Right kidney (tissue), 1 donor: ENCODE data around the gene HSPA12A.

ENCODE experiments used
- DNase-seq: peaks from one replicate; pipeline ENCODE4 v3.0.0-alpha.2; 2016

HSPA12A gene

DNA sequence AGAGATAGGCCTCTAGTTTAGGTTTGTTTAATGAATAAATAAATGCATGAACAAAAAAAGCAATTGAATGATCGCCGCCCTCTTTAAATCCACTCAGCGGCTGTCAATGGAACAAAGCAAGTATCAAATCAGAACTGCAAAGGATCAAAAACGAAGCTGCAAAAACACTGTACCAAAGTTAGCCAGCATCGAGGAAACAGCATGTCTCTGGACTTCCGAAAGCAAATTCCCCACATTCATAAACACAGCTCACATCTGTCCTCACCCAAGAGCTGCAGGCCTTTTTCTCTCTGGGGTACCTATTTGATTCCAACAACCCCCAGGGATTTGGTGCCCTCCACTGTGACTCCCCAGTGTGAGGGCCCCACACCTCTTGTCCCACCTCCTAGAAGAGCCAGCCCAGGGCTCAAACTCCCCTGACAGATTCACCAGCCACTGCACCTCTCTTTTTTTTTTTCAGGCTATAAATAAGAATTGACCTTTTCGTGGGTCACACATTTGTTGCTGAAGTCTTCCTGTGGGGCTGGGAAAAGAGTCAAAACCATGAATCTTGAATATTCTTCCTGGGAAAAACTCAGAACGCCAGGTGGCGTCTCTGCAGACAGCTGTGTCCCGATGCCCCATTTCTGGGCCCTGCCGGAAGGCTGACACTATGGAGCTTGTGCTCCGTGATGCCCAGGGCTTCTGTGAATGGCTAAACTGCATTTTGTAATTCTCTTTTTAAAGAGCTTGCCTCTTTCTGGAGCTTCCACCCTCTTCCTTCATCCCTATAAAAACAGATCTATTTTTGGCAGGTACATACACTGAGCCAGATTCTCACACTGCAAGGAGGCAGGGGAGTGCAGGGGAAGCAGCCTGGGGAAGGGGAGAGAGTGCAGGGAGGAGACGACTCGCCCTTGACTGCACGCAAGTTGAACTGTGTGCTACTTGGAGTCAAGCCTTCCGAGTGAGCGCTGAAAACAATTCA is 51.7 kb downstream of the HSPA12A start:
- no peak for DNase-seq

DNA sequence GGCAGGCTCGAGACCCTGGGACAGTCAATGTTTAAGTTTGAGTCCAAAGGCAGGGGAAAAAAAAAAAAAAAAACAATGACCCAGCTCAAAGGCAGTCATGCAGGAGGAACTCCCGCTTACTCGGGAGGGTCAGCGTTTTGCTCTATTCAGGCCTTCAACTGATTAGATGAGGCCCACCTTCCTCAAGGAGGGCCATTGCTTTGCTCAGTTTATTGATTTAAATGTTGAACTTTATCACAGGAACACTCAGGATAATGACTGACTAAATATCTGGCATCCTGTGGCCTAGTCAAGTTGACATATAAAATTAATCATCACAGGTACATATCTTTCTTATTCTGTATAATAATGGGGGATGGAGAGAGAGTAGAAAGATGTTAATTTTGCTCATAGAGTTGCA is 52.6 kb downstream of the HSPA12A start:
- no peak for DNase-seq

DNA sequence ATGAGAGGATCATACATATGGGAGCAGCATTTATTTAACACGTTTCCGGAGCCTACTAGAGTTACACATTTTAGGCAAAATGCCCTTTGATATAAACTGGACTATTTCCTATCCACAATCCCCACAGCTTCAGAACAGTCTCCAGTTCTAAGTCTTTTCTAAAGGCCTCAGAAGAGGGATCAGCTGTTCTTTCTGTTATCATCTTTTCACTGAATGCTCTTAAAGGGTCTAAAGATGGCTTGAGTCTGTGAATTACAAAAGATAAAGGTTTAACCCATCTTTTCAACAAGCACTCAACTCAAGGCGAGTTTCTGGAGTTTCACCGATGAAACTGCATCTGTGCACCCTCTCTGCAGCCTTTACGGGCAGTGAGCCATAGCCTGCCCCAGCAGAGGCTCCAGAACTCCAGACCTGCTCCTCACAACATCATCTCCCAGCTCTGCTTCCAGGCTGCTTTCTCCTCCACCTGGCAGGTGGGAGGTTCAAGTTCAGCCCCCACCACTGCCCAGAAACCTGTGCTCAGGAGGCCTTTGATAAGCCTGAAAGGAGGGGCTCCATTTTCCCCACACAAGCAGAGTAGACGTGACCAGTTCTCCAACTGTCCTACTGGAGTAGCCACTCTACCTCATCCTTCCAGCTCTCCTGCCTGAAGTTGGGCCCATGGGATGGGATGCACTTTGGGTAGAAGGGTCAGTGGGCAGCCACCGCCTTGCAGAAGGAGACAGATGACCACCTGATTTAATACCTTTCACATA is 53.4 kb downstream of the HSPA12A start:
- DNase-seq = no peak

- no peak for DNase-seq
These were observed 54.1 kb downstream of the HSPA12A start for GRCh38 chr10:116688241-116688711.

DNA sequence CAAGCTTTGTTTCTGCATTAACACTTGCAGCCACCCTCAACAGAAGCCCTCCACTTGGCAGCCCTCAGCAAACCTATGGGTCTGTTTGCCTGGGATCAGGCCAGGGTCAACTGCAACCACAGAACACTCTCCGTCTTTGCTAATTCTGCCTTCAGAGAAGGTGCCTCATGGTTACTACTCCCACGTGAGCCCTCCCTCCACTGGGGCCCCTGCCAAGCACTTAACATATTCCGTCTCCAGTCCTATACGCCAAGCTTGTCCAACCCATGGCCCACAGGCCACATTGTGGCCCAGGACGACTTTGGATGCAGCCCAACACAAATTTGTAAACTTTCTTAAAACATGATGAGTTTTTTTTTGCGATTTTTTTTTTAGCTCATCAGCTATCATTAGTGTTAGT is 54.7 kb downstream of the HSPA12A start:
- no peak for DNase-seq

DNA sequence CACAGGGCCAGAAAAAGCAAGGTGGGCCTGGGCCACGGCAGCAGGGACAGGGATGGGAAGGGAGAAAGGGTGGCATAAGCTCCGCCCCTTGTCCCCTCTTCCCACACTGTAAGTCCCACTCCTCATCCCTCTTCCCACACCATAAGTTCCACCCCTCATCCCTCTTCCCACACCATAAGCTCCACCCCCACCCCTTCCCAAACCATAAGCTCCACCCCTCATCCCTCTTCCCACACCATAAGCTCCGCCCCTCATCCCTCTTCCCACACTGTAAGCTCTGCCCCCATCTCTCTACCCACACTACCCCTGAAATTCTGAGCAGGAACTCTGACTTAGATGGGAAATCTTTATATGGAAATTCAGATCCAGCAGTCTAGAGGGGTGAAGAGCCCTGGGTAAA is 55.7 kb downstream of the HSPA12A start:
- no peak for DNase-seq

GRCh38 chr10:116685807-116686206 is 56.6 kb downstream of the HSPA12A start:
- DNase-seq = no peak

DNA sequence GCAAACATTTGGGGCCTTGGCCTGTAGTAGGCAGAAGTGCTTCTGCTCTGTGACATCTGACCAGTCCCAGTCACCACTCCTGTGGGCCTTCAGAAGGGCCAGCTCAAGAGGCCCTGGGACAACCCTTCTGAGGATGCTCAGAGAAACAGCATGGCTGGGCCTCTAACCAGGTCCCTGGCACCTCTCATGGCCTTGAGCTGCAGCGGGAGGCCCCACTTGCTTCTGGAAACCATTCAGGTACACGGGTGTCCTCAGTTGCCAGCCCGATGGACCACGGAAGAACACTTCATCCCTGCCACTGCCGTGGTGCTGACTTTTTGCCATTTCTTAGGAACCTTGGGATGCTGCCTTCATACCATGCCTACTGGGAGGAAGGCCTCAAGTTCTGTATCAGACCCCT is 57.6 kb downstream of the HSPA12A start:
- no peak for DNase-seq

- no peak for DNase-seq
These were observed 58.5 kb downstream of the HSPA12A start for GRCh38 chr10:116683821-116684220.

GRCh38 chr10:116683166-116683565 is 59.2 kb downstream of the HSPA12A start:
- no peak for DNase-seq

DNA sequence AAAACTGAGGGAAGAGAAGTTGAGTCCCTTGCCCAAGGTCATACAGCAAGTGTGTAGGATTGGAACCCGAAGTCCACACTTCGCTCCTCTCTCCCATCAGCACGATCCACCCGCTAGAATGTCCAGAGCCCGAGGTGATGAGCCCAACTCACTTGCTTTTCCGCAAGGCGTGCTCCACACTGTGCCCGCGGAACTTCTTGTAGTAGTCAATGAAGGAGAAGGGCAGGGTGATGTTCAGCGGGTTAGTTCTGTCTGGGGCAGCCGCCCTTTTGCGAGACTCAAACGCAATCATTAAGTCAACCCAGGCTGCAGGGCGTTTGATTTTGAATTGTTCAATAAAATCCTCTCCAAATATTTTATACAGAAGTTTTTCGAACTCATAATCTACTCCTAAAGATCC is 63.0 kb downstream of the HSPA12A start:
- DNase-seq = no peak

GRCh38 chr10:116676633-116677032 is 65.7 kb downstream of the HSPA12A start:
- DNase-seq = no peak

DNA sequence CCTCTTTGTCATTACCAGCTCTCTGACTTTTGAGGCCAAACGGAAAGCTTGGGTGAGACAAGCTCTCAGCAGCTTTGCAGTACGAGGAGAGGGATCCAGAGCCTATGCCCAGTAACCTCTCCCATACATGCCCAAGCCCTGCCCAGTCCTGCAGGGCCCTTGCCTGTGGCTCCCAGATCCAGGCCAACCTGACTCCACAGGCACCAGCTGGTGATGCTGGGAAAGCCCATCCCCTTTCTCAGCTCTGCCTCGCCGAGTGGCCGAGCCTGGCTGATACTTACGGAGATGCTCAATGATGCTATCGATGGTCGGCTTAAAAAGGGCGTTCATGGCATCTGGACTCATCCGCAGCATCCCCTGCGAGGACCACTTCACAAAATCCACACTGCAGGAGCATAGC is 66.2 kb downstream of the HSPA12A start:
- DNase-seq = no peak

DNA sequence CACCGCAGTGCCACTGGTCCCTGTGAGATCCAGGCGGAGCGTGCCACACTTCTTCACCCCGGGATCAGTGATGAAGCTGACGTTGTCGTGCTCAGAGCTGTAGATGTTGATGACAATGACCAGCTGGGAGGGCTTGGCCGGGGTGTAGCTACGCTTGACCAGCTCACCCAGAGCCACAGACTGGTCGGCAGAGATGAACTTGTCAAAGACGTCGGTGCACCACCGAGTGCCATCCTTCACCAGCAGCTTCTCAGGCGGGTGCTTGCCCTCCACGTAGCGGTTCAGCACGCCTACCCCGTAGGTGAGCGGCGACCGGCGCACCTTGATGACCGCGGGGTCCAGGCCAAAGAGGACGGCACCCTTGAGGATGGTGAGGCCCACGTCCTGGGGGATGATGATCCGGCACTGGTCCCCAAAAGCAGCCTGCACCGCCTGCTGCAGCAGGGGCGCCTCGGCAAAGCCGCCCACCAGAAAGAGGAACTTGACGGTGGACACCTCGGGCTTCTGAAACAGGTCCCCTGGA is 67.4 kb downstream of the HSPA12A start:
- DNase-seq = no peak

DNA sequence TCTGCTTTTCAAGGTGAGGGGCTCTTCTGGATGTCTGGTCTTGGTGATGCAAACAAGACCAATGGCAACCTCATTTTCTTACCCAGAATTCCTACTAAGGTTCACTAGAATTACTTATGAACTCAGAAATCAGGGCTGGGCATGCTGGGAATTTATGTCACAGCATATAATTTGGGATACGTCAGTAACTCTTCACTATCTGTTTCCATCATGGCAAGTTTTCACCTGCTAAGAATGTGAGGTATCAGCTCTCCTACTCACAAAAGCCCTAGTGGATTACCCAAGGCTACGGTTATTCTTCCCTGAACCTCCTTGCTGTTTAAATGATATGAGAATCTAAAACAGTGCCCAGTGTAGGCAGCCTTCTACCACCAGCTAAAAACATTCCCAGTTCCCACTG is 68.5 kb downstream of the HSPA12A start:
- no peak for DNase-seq

DNA sequence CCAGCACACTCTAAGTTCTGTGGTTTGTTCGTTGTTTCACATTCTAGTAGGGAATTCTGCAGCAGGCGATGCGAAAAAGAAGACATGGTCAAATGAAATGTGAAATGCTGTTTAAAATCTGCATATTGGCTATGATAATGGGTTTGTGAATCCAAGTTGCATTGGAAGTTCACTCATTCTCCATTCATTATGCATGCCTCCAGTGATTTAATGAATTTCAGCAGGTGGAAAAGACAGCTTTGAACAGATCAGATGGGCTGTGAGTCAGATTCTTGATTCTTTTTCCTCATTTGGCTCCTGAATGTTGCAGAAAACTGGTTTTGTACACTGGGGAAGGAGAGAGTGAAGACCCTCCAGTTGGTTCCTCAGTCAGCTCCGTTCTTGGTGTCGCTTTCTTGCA is 69.5 kb downstream of the HSPA12A start:
- DNase-seq = no peak

DNA sequence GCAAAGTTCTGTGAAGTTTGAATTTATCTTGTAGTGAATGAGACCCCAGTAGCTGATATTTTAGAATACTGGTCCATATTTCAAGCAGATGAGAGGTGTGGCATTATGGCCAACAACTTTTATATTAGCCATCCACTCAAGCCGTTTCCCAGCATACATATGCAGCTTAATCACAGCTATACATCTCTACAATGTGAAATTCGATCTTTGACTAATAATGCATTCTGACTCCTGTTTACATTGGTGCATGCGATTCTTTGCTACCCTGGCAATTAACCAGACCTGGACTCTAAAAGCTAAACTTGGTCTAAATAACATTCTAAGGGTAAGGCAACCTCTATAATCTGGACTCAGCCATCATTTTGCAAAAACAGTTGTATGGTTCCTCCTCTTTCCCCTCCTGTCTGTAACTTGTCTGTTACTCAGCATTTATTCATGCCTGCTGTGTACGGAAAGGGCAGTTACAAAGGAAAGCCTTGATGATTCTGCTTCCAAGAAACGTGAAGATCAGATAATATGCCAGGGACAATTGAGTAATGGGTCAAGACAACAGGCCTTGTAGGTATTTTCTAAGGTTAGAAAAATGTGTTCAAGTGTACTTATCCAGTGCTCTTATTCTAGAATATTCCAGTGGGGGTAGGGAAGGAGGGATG is 71.0 kb downstream of the HSPA12A start:
- no peak for DNase-seq

DNA sequence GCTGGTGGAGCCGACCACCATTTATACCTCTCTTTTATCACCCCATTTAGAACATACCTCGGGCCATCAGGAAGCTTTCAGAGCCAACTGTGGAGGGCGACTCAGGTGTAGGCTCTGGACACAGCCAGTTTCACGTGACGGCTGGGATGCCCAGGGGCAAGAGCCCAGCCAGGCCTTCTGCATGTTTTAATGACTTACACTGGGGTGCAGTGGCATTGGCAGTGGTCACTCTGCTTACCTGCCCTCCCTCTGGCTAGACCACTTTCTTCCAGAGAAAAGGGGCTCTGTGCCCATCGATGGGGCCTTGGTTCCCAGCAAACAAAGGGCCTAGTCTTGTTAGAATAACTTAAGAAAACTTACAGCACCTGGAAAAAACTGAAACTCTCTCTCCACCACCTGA is 71.7 kb downstream of the HSPA12A start:
- peak; percentile 35 for DNase-seq

DNA sequence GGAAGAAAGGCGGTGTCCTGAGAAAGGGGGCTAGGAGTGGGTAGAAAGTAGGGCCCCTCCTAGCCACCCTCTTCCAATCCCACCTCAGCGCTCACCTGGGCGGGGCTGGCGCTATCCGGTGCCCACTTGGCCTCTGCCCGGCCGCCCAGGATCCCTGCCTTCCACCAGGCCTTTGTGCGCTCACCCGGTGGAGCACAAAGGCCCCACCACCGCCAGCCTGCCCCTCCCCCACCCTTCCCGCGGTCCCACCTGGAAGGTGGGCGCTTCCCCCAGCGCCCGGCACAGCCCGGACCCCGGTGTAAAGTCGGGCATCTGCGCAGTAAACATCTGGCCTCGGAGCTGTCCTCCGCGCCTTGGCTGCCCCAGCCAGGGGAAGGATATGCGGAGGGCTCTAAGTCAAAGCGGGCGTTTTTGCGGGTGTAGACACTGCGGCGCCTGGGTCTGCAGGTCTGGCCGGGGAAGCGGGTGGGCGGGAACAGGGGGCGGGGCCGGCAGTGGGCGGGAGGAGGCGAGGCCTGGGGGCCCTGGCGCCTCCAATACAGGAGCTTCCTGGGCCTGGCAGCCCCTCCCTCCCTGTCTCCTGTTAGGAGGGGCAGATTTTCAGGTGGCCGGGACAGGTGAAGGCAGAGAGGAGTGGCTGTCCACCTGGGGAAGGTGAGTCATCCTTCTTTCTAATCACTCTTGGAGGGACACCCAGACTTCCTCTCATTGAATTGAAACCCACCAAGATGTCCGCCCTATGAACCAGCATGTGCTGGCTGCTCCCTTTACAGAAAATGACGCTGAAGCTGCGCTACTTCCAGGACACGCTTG is 72.3 kb downstream of the HSPA12A start:
- DNase-seq = peak; percentile 65

- DNase-seq = no peak
These were observed 73.3 kb downstream of the HSPA12A start for GRCh38 chr10:116669080-116669479.

GRCh38 chr10:116668446-116668845 is 73.9 kb downstream of the HSPA12A start:
- no peak for DNase-seq

DNA sequence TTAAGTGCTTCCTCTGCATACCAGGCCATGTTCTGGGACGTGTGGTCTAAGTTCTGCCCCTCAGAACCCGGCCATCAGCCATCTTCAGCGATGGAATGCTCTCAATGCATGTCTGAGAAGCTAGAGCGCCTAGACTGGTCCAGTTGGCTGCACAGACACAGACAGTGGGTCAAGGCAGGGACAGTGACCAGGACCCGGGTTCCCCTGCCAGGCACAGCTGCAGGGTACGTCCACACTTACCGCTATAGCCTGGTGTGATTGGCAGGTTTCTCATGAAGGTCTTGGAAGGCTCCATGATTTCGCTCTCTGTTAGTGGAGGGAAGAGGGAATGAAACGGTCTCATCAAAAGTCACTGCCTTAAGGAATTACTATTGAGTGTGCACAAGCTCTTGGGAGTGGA is 74.3 kb downstream of the HSPA12A start:
- DNase-seq = no peak
